Activated CD4-positive, alpha-beta T cell treated with anti-CD3 and anti-CD28 coated beads for 36 hours (primary cell): ENCODE data around the gene CLPTM1. TPM values are rescaled to one million over a fixed set of nuclear protein-coding genes. Genes with fewer than 3 reads are reported as not detected.
"Not testable (repeated sequence)": the region's sequence is repeated elsewhere in the genome, so short reads cannot be mapped to it uniquely, and the experiment has no call there.

Experiments used
- ATAC-seq: fragments of 200-7000 bp; cut with Tn5 transposase; one replicate; pipeline ENCODE4 v1.10.0; 2021; ENCODE audit warnings: mild to moderate bottlenecking, moderate library complexity
- CTCF ChIA-PET: fragments of 350-600 bp; sonication (Branson Sonifier 250); formaldehyde crosslinking; loops from one replicate; lab custom pipeline; 2021; ENCODE audit warnings: antibody characterized with exemption; lab: Charles Lee
- POLR2A ChIA-PET: fragments of 350-600 bp; sonication (Branson Sonifier 250); formaldehyde crosslinking; loops from one replicate; lab custom pipeline; 2021; ENCODE audit warnings: antibody characterized with exemption, inconsistent platforms; lab: Charles Lee
- DNase-seq: peaks from one replicate; pipeline ENCODE4 v3.0.0-alpha.2; 2020
- H3K27ac Mint-ChIP-seq: one replicate; pipeline ENCODE4 v1.8.0; 2021; ENCODE audit warnings: mixed read lengths
- H3K27me3 Mint-ChIP-seq: one replicate; pipeline ENCODE4 v1.8.0; 2021; ENCODE audit warnings: mixed read lengths
- H3K36me3 Mint-ChIP-seq: one replicate; pipeline ENCODE4 v1.8.0; 2021; ENCODE audit warnings: low read depth, mixed read lengths
- H3K4me1 Mint-ChIP-seq: one replicate; pipeline ENCODE4 v1.8.0; 2021; ENCODE audit warnings: mixed read lengths
- H3K4me3 Mint-ChIP-seq: one replicate; pipeline ENCODE4 v1.8.0; 2021; ENCODE audit warnings: mild to moderate bottlenecking, moderate library complexity, mixed read lengths
- H3K9me3 Mint-ChIP-seq: one replicate; pipeline ENCODE4 v1.8.0; 2021; ENCODE audit warnings: low read depth, mixed read lengths
- intact Hi-C, 2 experiments: fragments of 100-400 bp; cut with DNase I in 1 of 2; cut with micrococcal nuclease in 1 of 2; formaldehyde crosslinking; loops; one replicate each; pipeline versions ENCODE4 v1.14.2 to v1.15.1; 2022 to 2024; cut with DNase I, micrococcal nuclease
- total RNA-seq, 2 experiments: library from RNA; stranded (reverse); gene quantifications; one replicate each; pipeline ENCODE4 v1.2.3, GENCODE V29; 2021

The CLPTM1 gene
- 10 to 100 TPM; 41.6 to 44.1 TPM for total RNA-seq

GRCh38 chr19:44954649-44955504 is at the start of gene CLPTM1:
TSS of gene CLPTM1 (plus strand) at chr19:44955380. CDS start at chr19:44955396, 16 bp downstream.
- ATAC-seq (peak; percentile 94), DNase-seq (peak; percentile 99)
- Mint-ChIP-seq H3K4me1 (peaks cover 39% of the 10 kb centered on the region), H3K27me3 (no peaks in the 10 kb centered on the region), H3K36me3 (peaks cover 3% of the 10 kb centered on the region), H3K4me3 (peak within 1 kb of the TSS; percentile 95), H3K27ac (peak within 1 kb of the TSS; percentile 100), H3K9me3 (no peaks in the 10 kb centered on the region)
- POLR2A ChIA-PET = interaction anchor here (0.6 to 1.6 kb wide), 5 partner anchors 47 to 223 kb away, joined by 3 to 5 read pairs (median 4); partner anchors contain the start of genes BLOC1S3, TOMM40 and TRAPPC6A
- CTCF ChIA-PET = interaction anchor here (1.1 to 1.3 kb wide), 2 partner anchors 231 to 366 kb away, joined by 3 read pairs; no protein-coding TSS in a partner anchor
- intact Hi-C loops = loop anchor here (1.0 to 5.0 kb wide), 17 partner anchors 40 to 932 kb away; partner anchors contain the start of genes NECTIN2 (in 2 of the 2), BLOC1S3 (in 1 of the 2), CLASRP (in 1 of the 2) and ERCC2 (in 1 of the 2)

- Mint-ChIP-seq H3K4me3 (no peak within 1 kb of the TSS), H3K4me1 (peaks cover 8% of the 10 kb centered on the region), H3K9me3 (no peaks in the 10 kb centered on the region), H3K36me3 (peaks cover 13% of the 10 kb centered on the region), H3K27ac (no peak within 1 kb of the TSS), H3K27me3 (peaks cover 17% of the 10 kb centered on the region)
- intact Hi-C loops = no loop called here
- ChIA-PET CTCF (interaction anchor here (0.5 to 1.1 kb wide), 7 partner anchors 47 to 653 kb away, joined by 3 to 8 read pairs (median 3); no protein-coding TSS in a partner anchor), POLR2A (interaction anchor here (0.5 to 0.9 kb wide), 3 partner anchors 15 to 20 kb away, joined by 3 to 7 read pairs (median 4); partner anchors contain the start of gene TOMM40)
- ATAC-seq (no peak), DNase-seq (no peak)
Measured at GRCh38 chr19:44905437-44906160, 49.6 kb upstream of the CLPTM1 start, which contains the start of gene APOE. TSS of gene APOE (plus strand) at chr19:44905796. CDS start at chr19:44906625, 829 bp downstream.

GRCh38 chr19:44907613-44908012 is 47.6 kb upstream of the CLPTM1 start:
- Mint-ChIP-seq H3K4me3 (no peak overlapping the region), H3K36me3 (peaks cover 6% of the 10 kb centered on the region), H3K9me3 (no peaks in the 10 kb centered on the region), H3K27me3 (peaks cover 23% of the 10 kb centered on the region), H3K4me1 (peaks cover 8% of the 10 kb centered on the region), H3K27ac (no peak overlapping the region)
- no peak for ATAC-seq
- intact Hi-C loops = no loop called here
- ChIA-PET POLR2A (interaction anchor here (0.6 kb wide), 1 partner anchor 50 kb away, joined by 3 read pairs; no protein-coding TSS in a partner anchor), CTCF (no interaction called here)
- no peak for DNase-seq

- Mint-ChIP-seq H3K9me3 (no peaks in the 10 kb centered on the region), H3K4me3 (no peak overlapping the region), H3K4me1 (peaks cover 8% of the 10 kb centered on the region), H3K27me3 (peaks cover 29% of the 10 kb centered on the region), H3K36me3 (peaks cover 3% of the 10 kb centered on the region), H3K27ac (no peak overlapping the region)
- ATAC-seq = no peak
- DNase-seq = no peak
- ChIA-PET CTCF (no interaction called here), POLR2A (interaction anchor here (0.6 kb wide), 1 partner anchor 49 kb away, joined by 3 read pairs; no protein-coding TSS in a partner anchor)
- intact Hi-C loops = no loop called here
Measured at GRCh38 chr19:44908074-44908835, 46.9 kb upstream of the CLPTM1 start.

GRCh38 chr19:44908836-44909261 is 46.3 kb upstream of the CLPTM1 start:
- CTCF ChIA-PET = no interaction called here
- ATAC-seq (no peak), DNase-seq (no peak)
- H3K27ac Mint-ChIP-seq = no peak overlapping the region
- no peaks in the 10 kb centered on the region for H3K36me3 Mint-ChIP-seq
- H3K4me3 Mint-ChIP-seq = no peak overlapping the region
- intact Hi-C loops = no loop called here
- H3K4me1 Mint-ChIP-seq = peaks cover 8% of the 10 kb centered on the region
- POLR2A ChIA-PET = interaction anchor here (0.9 kb wide), 1 partner anchor 11 kb away, joined by 6 read pairs; no protein-coding TSS in a partner anchor
- H3K27me3 Mint-ChIP-seq = peaks cover 33% of the 10 kb centered on the region
- no peaks in the 10 kb centered on the region for H3K9me3 Mint-ChIP-seq

- DNase-seq (no peak), ATAC-seq (no peak)
- intact Hi-C loops = no loop called here
- no peaks in the 10 kb centered on the region for H3K36me3 Mint-ChIP-seq
- H3K9me3 Mint-ChIP-seq = no peaks in the 10 kb centered on the region
- CTCF ChIA-PET = interaction anchor here (0.5 to 0.9 kb wide), 2 partner anchors 15 to 429 kb away, joined by 3 read pairs; no protein-coding TSS in a partner anchor
- POLR2A ChIA-PET = interaction anchor here (0.9 kb wide), 1 partner anchor 12 kb away, joined by 6 read pairs; no protein-coding TSS in a partner anchor
- H3K27me3 Mint-ChIP-seq = peaks cover 40% of the 10 kb centered on the region
- H3K4me3 Mint-ChIP-seq = no peak overlapping the region
- no peak overlapping the region for H3K27ac Mint-ChIP-seq
- peaks cover 15% of the 10 kb centered on the region for H3K4me1 Mint-ChIP-seq
Measured at GRCh38 chr19:44909775-44910174, 45.4 kb upstream of the CLPTM1 start.

GRCh38 chr19:44911896-44912295 is 43.3 kb upstream of the CLPTM1 start:
- H3K4me1 Mint-ChIP-seq, ATAC-seq, POLR2A ChIA-PET, H3K27ac Mint-ChIP-seq, DNase-seq, intact Hi-C loops, H3K36me3 Mint-ChIP-seq, H3K4me3 Mint-ChIP-seq, H3K9me3 Mint-ChIP-seq: not testable (repeated sequence)
- CTCF ChIA-PET = interaction anchor here (0.8 to 1.5 kb wide), 2 partner anchors 44 to 82 kb away, joined by 3 to 5 read pairs; no protein-coding TSS in a partner anchor
- H3K27me3 Mint-ChIP-seq = peaks cover 29% of the 10 kb centered on the region

- ChIA-PET CTCF (interaction anchor here (0.6 to 1.5 kb wide), 3 partner anchors 9 to 43 kb away, joined by 3 to 4 read pairs (median 3); no protein-coding TSS in a partner anchor), POLR2A (no interaction called here)
- no peak for ATAC-seq
- Mint-ChIP-seq H3K9me3 (no peaks in the 10 kb centered on the region), H3K27me3 (peaks cover 27% of the 10 kb centered on the region), H3K4me1 (peaks cover 8% of the 10 kb centered on the region), H3K27ac (no peak overlapping the region), H3K36me3 (no peaks in the 10 kb centered on the region), H3K4me3 (no peak overlapping the region)
- no peak for DNase-seq
- intact Hi-C loops = no loop called here
Measured at GRCh38 chr19:44912854-44913253, 42.3 kb upstream of the CLPTM1 start.

GRCh38 chr19:44913512-44914432 is 41.4 kb upstream of the CLPTM1 start:
- H3K4me1 Mint-ChIP-seq, H3K9me3 Mint-ChIP-seq, DNase-seq, POLR2A ChIA-PET, H3K36me3 Mint-ChIP-seq, intact Hi-C loops, ATAC-seq: not testable (repeated sequence)
- Mint-ChIP-seq H3K27ac (peak overlapping the region; percentile 93), H3K27me3 (peaks cover 25% of the 10 kb centered on the region), H3K4me3 (peak overlapping the region; percentile 89)
- CTCF ChIA-PET = interaction anchor here (0.6 to 1.5 kb wide), 4 partner anchors 10 to 42 kb away, joined by 3 to 4 read pairs (median 3); no protein-coding TSS in a partner anchor
